Calu3 (cell line): ENCODE data around the gene TSPO2. TPM values are rescaled to one million over a fixed set of nuclear protein-coding genes. Genes with fewer than 3 reads are reported as not detected.

ENCODE experiments used
- BruUV-seq: library from RNA; stranded (reverse); fragments of 400-500 nt; replicated peaks from 2 replicates; lab custom pipeline; 2021; lab: Mats Ljungman, UMichigan
- CTCF ChIA-PET: fragments of 300-600 bp; sonication (Branson Sonifier 250); formaldehyde crosslinking; loops from one replicate; lab custom pipeline; 2022; ENCODE audit warnings: antibody characterized with exemption; lab: Charles Lee
- DNase-seq: peaks from one replicate; pipeline ENCODE4 v3.0.0; 2022
- H3K27ac Mint-ChIP-seq: one replicate; pipeline ENCODE4 v1.8.0; 2022; ENCODE audit warnings: mixed read lengths; ENCODE audit not compliant: unreplicated experiment
- H3K27me3 Mint-ChIP-seq: one replicate; pipeline ENCODE4 v1.8.0; 2022; ENCODE audit warnings: mixed read lengths; ENCODE audit not compliant: unreplicated experiment
- H3K36me3 Mint-ChIP-seq: one replicate; pipeline ENCODE4 v1.8.0; 2022; ENCODE audit warnings: mild to moderate bottlenecking, moderate library complexity, mixed read lengths; ENCODE audit not compliant: insufficient read depth, unreplicated experiment
- H3K4me1 Mint-ChIP-seq: one replicate; pipeline ENCODE4 v1.8.0; 2022; ENCODE audit warnings: mild to moderate bottlenecking, low read depth, mixed read lengths; ENCODE audit not compliant: unreplicated experiment
- H3K4me3 Mint-ChIP-seq: one replicate; pipeline ENCODE4 v1.8.0; 2022; ENCODE audit warnings: mild to moderate bottlenecking, low read depth, moderate library complexity, mixed read lengths; ENCODE audit not compliant: unreplicated experiment
- H3K9me3 Mint-ChIP-seq: one replicate; pipeline ENCODE4 v1.8.0; 2022; ENCODE audit warnings: low read depth, mixed read lengths; ENCODE audit not compliant: unreplicated experiment
- intact Hi-C: fragments of 100-400 bp; cut with micrococcal nuclease; formaldehyde crosslinking; loops from one replicate; pipeline ENCODE4 v1.10.0; 2022; ENCODE audit not compliant: unreplicated experiment
- total RNA-seq: library from RNA; stranded (reverse); gene quantifications from 2 replicates; pipeline ENCODE4 v1.2.3, GENCODE V29; 2022
- TF ChIP-seq, protein P1 (sequence below): fragments of 200-600 bp; IDR thresholded peaks from one replicate; pipeline ENCODE4 v1.8.0; 2022; ENCODE audit warnings: antibody characterized with exemption; ENCODE audit not compliant: unreplicated experiment

The TSPO2 gene
- total RNA-seq, 1 experiment from 2014 or later, result not detected

DNA sequence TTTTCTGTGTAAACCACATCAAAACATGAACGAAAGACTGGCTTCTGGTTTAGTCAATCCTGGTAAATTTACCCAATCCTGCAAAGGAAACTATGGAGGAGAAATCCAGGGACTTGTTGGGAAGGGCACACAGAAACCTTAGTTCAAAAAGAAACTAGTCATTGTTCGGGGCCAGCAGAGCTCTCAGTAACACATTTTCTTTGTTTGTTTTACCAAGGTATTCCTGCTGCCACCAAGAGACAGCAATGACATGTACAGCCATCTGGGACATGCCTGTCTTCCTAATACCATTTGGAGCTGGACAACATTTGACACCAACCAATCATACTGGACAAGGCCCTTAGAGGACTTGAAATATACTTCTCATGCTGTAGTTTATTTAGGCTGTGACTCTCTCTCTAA, 21.6 kb downstream of the TSPO2 start:
- H3K27me3 Mint-ChIP-seq, result no peaks in the 10 kb centered on the region
- TF ChIP-seq, protein P1, sequence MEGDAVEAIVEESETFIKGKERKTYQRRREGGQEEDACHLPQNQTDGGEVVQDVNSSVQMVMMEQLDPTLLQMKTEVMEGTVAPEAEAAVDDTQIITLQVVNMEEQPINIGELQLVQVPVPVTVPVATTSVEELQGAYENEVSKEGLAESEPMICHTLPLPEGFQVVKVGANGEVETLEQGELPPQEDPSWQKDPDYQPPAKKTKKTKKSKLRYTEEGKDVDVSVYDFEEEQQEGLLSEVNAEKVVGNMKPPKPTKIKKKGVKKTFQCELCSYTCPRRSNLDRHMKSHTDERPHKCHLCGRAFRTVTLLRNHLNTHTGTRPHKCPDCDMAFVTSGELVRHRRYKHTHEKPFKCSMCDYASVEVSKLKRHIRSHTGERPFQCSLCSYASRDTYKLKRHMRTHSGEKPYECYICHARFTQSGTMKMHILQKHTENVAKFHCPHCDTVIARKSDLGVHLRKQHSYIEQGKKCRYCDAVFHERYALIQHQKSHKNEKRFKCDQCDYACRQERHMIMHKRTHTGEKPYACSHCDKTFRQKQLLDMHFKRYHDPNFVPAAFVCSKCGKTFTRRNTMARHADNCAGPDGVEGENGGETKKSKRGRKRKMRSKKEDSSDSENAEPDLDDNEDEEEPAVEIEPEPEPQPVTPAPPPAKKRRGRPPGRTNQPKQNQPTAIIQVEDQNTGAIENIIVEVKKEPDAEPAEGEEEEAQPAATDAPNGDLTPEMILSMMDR, result no peak
- H3K4me3 Mint-ChIP-seq, result no peak overlapping the region
- CTCF ChIA-PET, result interaction anchor here (0.9 to 3.2 kb wide), 3 partner anchors 8 to 24 kb away, joined by 3 to 15 read pairs (median 4); partner anchors contain the start of gene UNC5CL
- peaks cover 48% of the 10 kb centered on the region for H3K4me1 Mint-ChIP-seq
- H3K9me3 Mint-ChIP-seq, result no peaks in the 10 kb centered on the region
- peaks cover 19% of the 10 kb centered on the region for H3K36me3 Mint-ChIP-seq
- intact Hi-C loops, result loop anchor here (2.0 kb wide), 1 partner anchor 169 kb away; no protein-coding TSS in a partner anchor
- BruUV-seq, result no TSS peak
- DNase-seq, result no peak
- H3K27ac Mint-ChIP-seq, result no peak overlapping the region

DNA sequence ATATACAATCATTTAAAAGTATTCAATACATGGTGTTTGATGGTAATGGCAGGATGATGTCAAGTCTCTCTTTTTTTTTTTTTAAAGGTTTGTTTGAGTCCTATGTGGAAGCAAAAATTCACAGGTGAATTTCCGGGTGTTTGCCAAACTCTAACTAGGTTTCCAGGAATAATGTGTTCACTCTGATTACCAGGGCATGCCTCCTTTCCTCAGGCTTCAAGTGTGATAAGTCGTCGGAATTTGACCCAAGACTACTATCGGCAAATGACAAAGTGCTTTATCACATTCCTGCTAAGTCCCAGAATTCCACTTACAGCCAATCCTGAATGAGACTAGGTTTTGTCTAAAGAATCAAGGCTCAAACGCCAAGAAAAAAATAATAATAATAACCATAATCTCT, 22.6 kb downstream of the TSPO2 start:
- no TSS peak for BruUV-seq
- TF ChIP-seq, protein P1, result no peak
- Mint-ChIP-seq H3K36me3 (peaks cover 19% of the 10 kb centered on the region), H3K4me3 (no peak overlapping the region), H3K4me1 (peaks cover 43% of the 10 kb centered on the region), H3K9me3 (no peaks in the 10 kb centered on the region), H3K27me3 (no peaks in the 10 kb centered on the region), H3K27ac (no peak overlapping the region)
- DNase-seq, result no peak
- intact Hi-C loops, result loop anchor here (1.0 to 5.0 kb wide), 4 partner anchors 26 to 738 kb away; partner anchors contain the start of gene UNC5CL
- CTCF ChIA-PET, result interaction anchor here (0.7 to 3.2 kb wide), 5 partner anchors 9 to 1143 kb away, joined by 3 to 15 read pairs (median 4); partner anchors contain the start of gene UNC5CL

DNA sequence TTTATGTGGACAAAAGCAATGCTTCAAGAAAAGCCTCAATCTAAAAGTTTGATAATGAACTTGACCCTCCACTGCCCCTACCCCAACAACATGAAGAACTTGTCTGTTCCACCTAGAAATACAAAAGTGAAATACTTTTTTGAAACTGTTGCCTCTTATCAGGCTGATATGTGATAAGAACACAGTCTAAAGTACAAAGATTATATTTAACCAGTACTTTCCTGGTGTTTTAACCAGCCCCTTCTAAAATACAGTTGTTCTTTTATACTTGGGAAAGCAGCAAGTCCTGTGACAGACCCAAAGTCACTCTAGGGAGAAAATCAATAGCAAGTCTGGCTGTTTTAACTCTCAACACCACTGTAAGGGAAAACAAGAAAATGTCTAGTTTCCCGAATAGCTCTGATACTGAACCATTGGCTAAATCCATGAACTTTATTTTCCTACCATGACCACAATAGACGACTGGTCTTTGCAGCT, 23.3 kb downstream of the TSPO2 start:
- CTCF ChIA-PET, result interaction anchor here (0.7 to 1.2 kb wide), 5 partner anchors 25 to 1203 kb away, joined by 3 to 7 read pairs (median 4); partner anchors contain the start of gene UNC5CL
- H3K4me3 Mint-ChIP-seq, result peak overlapping the region; percentile 19
- no peaks in the 10 kb centered on the region for H3K9me3 Mint-ChIP-seq
- TF ChIP-seq, protein P1, result no peak
- peaks cover 19% of the 10 kb centered on the region for H3K36me3 Mint-ChIP-seq
- H3K27me3 Mint-ChIP-seq, result no peaks in the 10 kb centered on the region
- H3K4me1 Mint-ChIP-seq, result peaks cover 48% of the 10 kb centered on the region
- intact Hi-C loops, result loop anchor here (1.0 to 5.0 kb wide), 5 partner anchors 26 to 738 kb away; partner anchors contain the start of gene UNC5CL
- DNase-seq, result no peak
- peak overlapping the region; percentile 39 for H3K27ac Mint-ChIP-seq
- no TSS peak for BruUV-seq

DNA sequence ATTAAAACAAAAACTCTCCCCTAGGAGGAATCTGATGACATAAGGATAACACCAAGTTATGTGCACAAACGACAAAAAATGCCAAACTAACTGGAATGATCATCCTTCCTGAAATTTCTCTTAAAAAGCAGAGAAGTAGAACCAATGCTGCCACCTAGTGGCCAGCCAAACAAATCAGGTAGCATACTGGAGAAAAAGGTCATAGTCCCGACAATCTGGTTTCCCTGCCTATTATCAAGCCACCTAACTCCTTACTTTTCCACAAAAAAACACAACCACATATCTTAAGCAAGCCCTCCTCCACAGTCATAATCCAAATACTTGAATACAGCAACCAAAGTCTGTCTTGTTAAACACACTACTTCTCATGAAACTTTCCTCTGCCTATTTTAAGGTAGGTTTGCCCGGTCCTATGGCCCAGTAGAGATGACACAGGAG, 24.6 kb downstream of the TSPO2 start:
- no TSS peak for BruUV-seq
- H3K27ac Mint-ChIP-seq, result peak overlapping the region; percentile 71
- peaks cover 56% of the 10 kb centered on the region for H3K4me1 Mint-ChIP-seq
- H3K4me3 Mint-ChIP-seq, result no peak overlapping the region
- DNase-seq, result peak; percentile 77
- no peaks in the 10 kb centered on the region for H3K9me3 Mint-ChIP-seq
- peaks cover 29% of the 10 kb centered on the region for H3K36me3 Mint-ChIP-seq
- no peaks in the 10 kb centered on the region for H3K27me3 Mint-ChIP-seq
- TF ChIP-seq, protein P1, result peak; percentile 79
- intact Hi-C loops, result loop anchor here (1.0 to 5.0 kb wide), 3 partner anchors 40 to 740 kb away; no protein-coding TSS in a partner anchor
- CTCF ChIA-PET, result no interaction called here
